ENCODE measurements around the gene PARP11. TPM values are rescaled to one million over a fixed set of nuclear protein-coding genes. Genes with fewer than 3 reads are reported as not detected.
"Not testable (repeated sequence)": the region's sequence is repeated elsewhere in the genome, so short reads cannot be mapped to it uniquely, and the experiment has no call there.

The PARP11 gene
- total and polyA plus RNA-seq, 2 donors (not counting 3 experiments of a cell fraction or from before 2014, with no cell fraction given) = 3.0 to 4.9 TPM

GRCh38 chr12:3838701-3839548, 34.3 kb downstream of the PARP11 start:
- intact Hi-C loops (cut with micrococcal nuclease); CTCF ChIA-PET; dilution Hi-C loops (cut with MboI; ENCODE audit: extremely low pct_ligation_motif_present, low sequenced_read_pairs); H3K79me2 ChIP-seq (ENCODE audit: control insufficient read depth, insufficient read depth, low read length); H3K4me2 ChIP-seq (ENCODE audit: insufficient read depth, low read length); H3K4me1 ChIP-seq (ENCODE audit: control insufficient read depth, extremely low read depth, insufficient read depth, low read length); BruUV-seq (replicated peaks); H3K9me3 ChIP-seq (replicated peaks; ENCODE audit: control insufficient read depth, insufficient read depth, low read length); H3K36me3 ChIP-seq (ENCODE audit: control insufficient read depth in 2 of 2, extremely low read depth in 1 of 2, insufficient read depth in 2 of 2, low read length in 2 of 2); H4K20me1 ChIP-seq (replicated peaks; ENCODE audit: control insufficient read depth, extremely low read depth, insufficient read depth, low read length); FAIRE-seq; H3K9me1 ChIP-seq (replicated peaks; ENCODE audit: control insufficient read depth, extremely low read depth, insufficient read depth, low read length); POLR2A ChIA-PET; H3K27ac ChIP-seq (ENCODE audit: insufficient read depth, low read depth, low read length); H3K9ac ChIP-seq (replicated peaks; ENCODE audit: extremely low read depth, insufficient read depth, low read length); DNase-seq (ENCODE audit: low read depth, low spot score); H3K27me3 ChIP-seq (ENCODE audit: control insufficient read depth in 2 of 2, insufficient read depth in 2 of 2, low read length in 2 of 2): not testable (repeated sequence)
- Histone ChIP-seq H2AFZ (ENCODE audit: low read depth, low read length) (peak overlapping the region; percentile 8), H3K4me3 (replicated peaks in 1 of 3; ENCODE audit: insufficient read depth in 1 of 3, low read depth in 1 of 3, low read length in 3 of 3) (peak overlapping the region in 1 of 3 experiments; percentile 12)
- peak; percentile 77 for TF ChIP-seq EZH2 (IDR thresholded peaks at IDR 0.05; ENCODE audit: borderline replicate concordance, low read depth, low read length, severe bottlenecking)

- H3K36me3 ChIP-seq (ENCODE audit: control insufficient read depth in 2 of 2, extremely low read depth in 1 of 2, insufficient read depth in 2 of 2, low read length in 2 of 2) = no peaks in the 10 kb centered on the region
- H2AFZ ChIP-seq (ENCODE audit: low read depth, low read length) = no peak overlapping the region
- intact Hi-C loops (cut with micrococcal nuclease) = no loop called here
- TF ChIP-seq EZH2 (IDR thresholded peaks at IDR 0.05; ENCODE audit: borderline replicate concordance, low read depth, low read length, severe bottlenecking) (no peak), JUN (IDR thresholded peaks at IDR 0.05; ENCODE audit: borderline replicate concordance, insufficient read depth, insufficient read length, low read depth) (no peak), MYC (IDR thresholded peaks at IDR 0.05; ENCODE audit: low read depth, low read length) (no peak), POLR2A (IDR thresholded peaks at IDR 0.05; ENCODE audit: low read depth, low read length) (no peak), FOS (IDR thresholded peaks at IDR 0.05; ENCODE audit: borderline replicate concordance, insufficient read depth, low read length) (no peak), POLR2AphosphoS5 (IDR thresholded peaks at IDR 0.05; ENCODE audit: insufficient read depth, low read depth, low read length) (no peak), GATA2 (IDR thresholded peaks at IDR 0.05; ENCODE audit: insufficient read depth, insufficient read length, low read depth, low read length) (no peak), CTCF (IDR thresholded peaks at IDR 0.05; ENCODE audit: extremely low read depth in 1 of 2, insufficient read depth in 1 of 2, low read depth in 1 of 2, low read length in 2 of 2) (no peak), MAX (IDR thresholded peaks at IDR 0.05; ENCODE audit: insufficient read depth, insufficient read length) (no peak)
- dilution Hi-C loops (cut with MboI; ENCODE audit: extremely low pct_ligation_motif_present, low sequenced_read_pairs) = no loop called here
- H3K27me3 ChIP-seq (ENCODE audit: control insufficient read depth in 2 of 2, insufficient read depth in 2 of 2, low read length in 2 of 2) = peaks cover 3 to 8% of the 10 kb centered on the region in 2 experiments
- peaks cover 2% of the 10 kb centered on the region for H3K9me1 ChIP-seq (replicated peaks; ENCODE audit: control insufficient read depth, extremely low read depth, insufficient read depth, low read length)
- no peaks in the 10 kb centered on the region for H3K4me1 ChIP-seq (ENCODE audit: control insufficient read depth, extremely low read depth, insufficient read depth, low read length)
- no peaks in the 10 kb centered on the region for H3K9me3 ChIP-seq (replicated peaks; ENCODE audit: control insufficient read depth, insufficient read depth, low read length)
- POLR2A ChIA-PET = no interaction called here
- H3K4me2 ChIP-seq (ENCODE audit: insufficient read depth, low read length) = no peak overlapping the region
- DNase-seq (ENCODE audit: low read depth, low spot score) (no peak), FAIRE-seq (no peak)
- H4K20me1 ChIP-seq (replicated peaks; ENCODE audit: control insufficient read depth, extremely low read depth, insufficient read depth, low read length) = no peaks in the 10 kb centered on the region
- BruUV-seq (replicated peaks) = no TSS peak
- no peak overlapping the region for H3K9ac ChIP-seq (replicated peaks; ENCODE audit: extremely low read depth, insufficient read depth, low read length)
- no peak overlapping the region for H3K4me3 ChIP-seq (replicated peaks in 1 of 3; ENCODE audit: insufficient read depth in 1 of 3, low read depth in 1 of 3, low read length in 3 of 3)
- CTCF ChIA-PET = interaction anchor here (1.6 kb wide), 1 partner anchor 538 kb away, joined by 6 read pairs; no protein-coding TSS in a partner anchor
- no peak overlapping the region for H3K27ac ChIP-seq (ENCODE audit: insufficient read depth, low read depth, low read length)
- H3K79me2 ChIP-seq (ENCODE audit: control insufficient read depth, insufficient read depth, low read length) = no peaks in the 10 kb centered on the region
Observed at GRCh38 chr12:3838076-3838475, 35.1 kb downstream of the PARP11 start.

Data from endothelial cell of umbilical vein (primary cell).